ENCODE results near the gene PZP.
"Not testable (repeated sequence)": the region's sequence is repeated elsewhere in the genome, so short reads cannot be mapped to it uniquely, and the experiment has no call there.

Gene PZP

DNA sequence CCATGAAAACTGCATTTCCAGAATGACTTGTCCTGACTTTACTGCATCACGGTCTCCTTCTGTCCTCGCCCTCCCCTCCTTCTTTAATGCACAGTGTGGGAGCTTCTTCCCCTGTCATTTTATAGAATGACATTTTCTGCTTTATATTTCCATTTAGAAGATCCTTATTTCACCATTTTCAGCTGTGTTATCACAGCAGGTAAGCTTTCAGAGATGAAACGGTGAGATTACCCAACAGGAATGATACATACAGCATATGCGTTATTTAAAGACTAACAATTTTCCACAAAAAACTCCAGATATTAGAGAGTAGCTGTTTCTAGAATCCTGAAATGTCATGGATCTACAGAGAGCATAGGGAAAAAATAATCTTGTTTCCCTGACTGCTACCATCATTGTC is 27.3 kb upstream of the PZP start:
- TF ChIP-seq, protein P1, sequence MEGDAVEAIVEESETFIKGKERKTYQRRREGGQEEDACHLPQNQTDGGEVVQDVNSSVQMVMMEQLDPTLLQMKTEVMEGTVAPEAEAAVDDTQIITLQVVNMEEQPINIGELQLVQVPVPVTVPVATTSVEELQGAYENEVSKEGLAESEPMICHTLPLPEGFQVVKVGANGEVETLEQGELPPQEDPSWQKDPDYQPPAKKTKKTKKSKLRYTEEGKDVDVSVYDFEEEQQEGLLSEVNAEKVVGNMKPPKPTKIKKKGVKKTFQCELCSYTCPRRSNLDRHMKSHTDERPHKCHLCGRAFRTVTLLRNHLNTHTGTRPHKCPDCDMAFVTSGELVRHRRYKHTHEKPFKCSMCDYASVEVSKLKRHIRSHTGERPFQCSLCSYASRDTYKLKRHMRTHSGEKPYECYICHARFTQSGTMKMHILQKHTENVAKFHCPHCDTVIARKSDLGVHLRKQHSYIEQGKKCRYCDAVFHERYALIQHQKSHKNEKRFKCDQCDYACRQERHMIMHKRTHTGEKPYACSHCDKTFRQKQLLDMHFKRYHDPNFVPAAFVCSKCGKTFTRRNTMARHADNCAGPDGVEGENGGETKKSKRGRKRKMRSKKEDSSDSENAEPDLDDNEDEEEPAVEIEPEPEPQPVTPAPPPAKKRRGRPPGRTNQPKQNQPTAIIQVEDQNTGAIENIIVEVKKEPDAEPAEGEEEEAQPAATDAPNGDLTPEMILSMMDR (IDR thresholded peaks at IDR 0.05; ENCODE audit: low read length, missing control alignments), result no peak

GRCh38 chr12:9227950-9228349 is 19.8 kb upstream of the PZP start:
- DNase-seq (ENCODE audit: low read depth), result no peak

More for the DNA sequence above, 27.3 kb upstream of the PZP start:
- H3K4me3 ChIP-seq (replicated peaks; ENCODE audit: low read depth, low read length), result no peak overlapping the region
- DNase-seq (ENCODE audit: low read depth), result no peak

DNA sequence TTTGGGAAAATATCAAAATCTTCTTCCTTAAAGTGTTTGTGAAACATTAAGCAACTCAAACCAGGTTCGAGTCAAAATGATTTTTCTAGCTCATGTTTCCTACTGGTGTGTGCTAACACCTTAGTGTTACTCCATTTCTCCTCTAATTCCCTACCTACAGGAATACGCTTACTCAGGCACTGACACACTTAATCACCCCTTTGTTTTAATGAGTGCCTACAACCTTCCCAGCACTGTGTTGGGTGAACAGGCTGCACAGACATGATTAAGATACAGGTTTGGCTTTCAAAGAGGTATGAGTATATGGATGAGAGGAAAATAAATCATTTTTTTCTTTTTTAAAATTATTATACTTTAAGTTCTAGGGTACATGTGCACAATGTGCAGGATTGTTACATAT is 15.6 kb upstream of the PZP start:
- TF ChIP-seq, protein P1 (IDR thresholded peaks at IDR 0.05; ENCODE audit: low read length, missing control alignments), result no peak
- no peak overlapping the region for H3K4me3 ChIP-seq (replicated peaks; ENCODE audit: low read depth, low read length)
- no peak for DNase-seq (ENCODE audit: low read depth)

More at GRCh38 chr12:9227950-9228349, 19.8 kb upstream of the PZP start:
- H3K4me3 ChIP-seq (replicated peaks; ENCODE audit: low read depth, low read length), result no peak overlapping the region
- TF ChIP-seq, protein P1 (IDR thresholded peaks at IDR 0.05; ENCODE audit: low read length, missing control alignments), result no peak

- DNase-seq (ENCODE audit: low read depth), result no peak
- TF ChIP-seq, protein P1 (IDR thresholded peaks at IDR 0.05; ENCODE audit: low read length, missing control alignments), result no peak
- no peak overlapping the region for H3K4me3 ChIP-seq (replicated peaks; ENCODE audit: low read depth, low read length)
Observed at GRCh38 chr12:9221483-9221882, 13.3 kb upstream of the PZP start.

DNA sequence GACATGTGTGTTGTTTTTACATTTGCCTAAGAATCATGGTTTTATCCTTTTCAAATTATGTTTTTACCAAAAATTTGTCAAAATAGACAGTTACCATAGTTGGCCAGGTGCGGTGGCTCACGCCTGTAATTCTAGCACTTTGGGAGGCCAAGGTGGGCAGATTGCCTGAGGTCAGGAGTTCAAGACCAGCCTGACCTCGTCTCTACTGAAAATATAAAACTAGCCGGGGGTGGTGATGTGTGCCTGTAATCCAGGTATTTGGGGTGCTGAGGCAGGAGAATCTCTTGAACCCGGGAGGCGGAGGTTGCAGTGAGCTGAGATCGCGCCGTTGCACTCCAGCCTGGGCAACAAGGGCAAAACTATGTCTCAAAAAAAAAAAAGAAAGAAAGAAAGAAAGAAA is 12.8 kb upstream of the PZP start:
- DNase-seq (ENCODE audit: low read depth); H3K4me3 ChIP-seq (replicated peaks; ENCODE audit: low read depth, low read length): not testable (repeated sequence)

DNA sequence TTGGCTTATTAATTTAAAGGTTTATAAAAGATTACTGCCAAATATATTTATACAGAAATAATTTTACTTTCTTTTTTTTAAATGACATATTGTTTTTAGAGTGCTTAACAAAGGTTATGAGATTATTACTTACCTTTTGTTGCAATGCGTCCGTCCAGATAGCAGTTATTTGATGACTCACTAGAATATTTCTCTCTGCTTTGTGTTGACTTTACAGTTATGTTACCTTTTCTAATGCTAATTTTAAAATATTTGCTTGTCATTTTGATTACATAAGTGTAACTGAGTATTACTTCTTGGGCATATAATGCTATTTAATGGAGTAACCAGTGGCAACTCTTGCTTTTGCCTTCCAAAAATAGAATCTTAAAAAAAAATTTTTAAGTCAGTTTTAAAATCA is 6.3 kb upstream of the PZP start:
- DNase-seq (ENCODE audit: low read depth), result no peak
- H3K4me3 ChIP-seq (replicated peaks; ENCODE audit: low read depth, low read length), result no peak overlapping the region
- TF ChIP-seq, protein P1 (IDR thresholded peaks at IDR 0.05; ENCODE audit: low read length, missing control alignments), result no peak

DNA sequence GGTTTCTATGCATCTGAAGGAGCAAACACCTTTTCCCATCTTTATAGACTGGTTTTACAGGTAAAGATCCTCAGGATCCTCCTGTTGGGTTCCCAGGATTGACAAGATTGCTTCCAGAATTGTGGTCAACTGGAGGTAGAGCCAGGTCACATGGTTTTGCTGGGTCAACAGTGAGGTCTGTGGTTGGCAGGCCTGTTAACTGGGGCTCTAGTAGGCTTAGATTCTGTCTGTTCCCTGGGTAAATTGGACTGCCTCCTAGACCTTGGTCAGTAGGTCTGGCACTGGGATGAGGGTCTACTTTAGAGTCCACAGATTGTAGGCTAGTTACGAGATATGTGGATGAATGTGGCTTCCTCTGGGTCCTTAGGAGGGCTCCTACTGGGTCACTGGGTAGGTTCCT is 3.5 kb upstream of the PZP start:
- no peak overlapping the region for H3K4me3 ChIP-seq (replicated peaks; ENCODE audit: low read depth, low read length)
- no peak for DNase-seq (ENCODE audit: low read depth)
- TF ChIP-seq, protein P1 (IDR thresholded peaks at IDR 0.05; ENCODE audit: low read length, missing control alignments), result no peak
